IMR-90 (cell line): ENCODE data around the gene TEX22. TPM values are rescaled to one million over a fixed set of nuclear protein-coding genes. Genes with fewer than 3 reads are reported as not detected.

Source experiments
- ATAC-seq: fragments of 200-7000 bp; cut with Tn5 transposase; 2 replicates; pipeline ENCODE4 v1.9.1; 2020; ENCODE audit warnings: low read depth, mild to moderate bottlenecking, moderate library complexity
- BruUV-seq: library from RNA; stranded (reverse); fragments of 400-500 nt; replicated peaks from 2 replicates; lab custom pipeline; 2021; lab: Mats Ljungman, UMichigan
- CTCF ChIA-PET: fragments of 300-600 bp; formaldehyde crosslinking; extraction: SDS; loops from one replicate; lab custom pipeline; 2021; ENCODE audit warnings: antibody characterized with exemption; lab: Yijun Ruan, JAX
- POLR2A ChIA-PET: fragments of 300-600 bp; sonication (Branson Sonifier 250); formaldehyde crosslinking; loops from one replicate; lab custom pipeline; 2022; ENCODE audit warnings: antibody characterized with exemption; ENCODE audit not compliant: unreplicated experiment; lab: Charles Lee
- DNase-seq: peaks from one replicate; pipeline ENCODE4 v3.0.0; 2013
- H2AFZ ChIP-seq: replicated peaks from 2 replicates; pipeline ENCODE3; 2013; ENCODE audit warnings: low read length, mild to moderate bottlenecking; ENCODE audit not compliant: poor library complexity
- H2AK5ac ChIP-seq: 2 replicates; pipeline ENCODE4 v1.6.1; 2013; ENCODE audit warnings: low read depth, low read length, inconsistent platforms
- H2AK9ac ChIP-seq: replicated peaks from 2 replicates; pipeline ENCODE3; 2013; ENCODE audit warnings: mild to moderate bottlenecking, low read depth, low read length, moderate library complexity; ENCODE audit not compliant: poor library complexity
- H2BK120ac ChIP-seq: 2 replicates; pipeline ENCODE4 v1.6.1; 2013; ENCODE audit warnings: low read depth, low read length, inconsistent platforms
- H2BK15ac ChIP-seq: 3 replicates; pipeline ENCODE4 v1.6.1; 2013; ENCODE audit warnings: low read depth, low read length, inconsistent platforms
- H2BK20ac ChIP-seq: 2 replicates; pipeline ENCODE4 v1.6.1; 2013; ENCODE audit warnings: low read depth, mild to moderate bottlenecking, inconsistent platforms, low read length, moderate library complexity
- H2BK5ac ChIP-seq: 2 replicates; pipeline ENCODE4 v1.6.1; 2013; ENCODE audit warnings: mild to moderate bottlenecking, low read depth, low read length, inconsistent platforms; ENCODE audit not compliant: poor library complexity, severe bottlenecking
- H3K14ac ChIP-seq: replicated peaks from 2 replicates; pipeline ENCODE4 v1.6.1; 2013; ENCODE audit warnings: low read depth, low read length, inconsistent platforms
- H3K18ac ChIP-seq: 2 replicates; pipeline ENCODE4 v1.6.1; 2013; ENCODE audit warnings: low read depth, low read length, control low read depth
- H3K23ac ChIP-seq: 2 replicates; pipeline ENCODE4 v1.6.1; 2013; ENCODE audit warnings: low read depth, low read length, inconsistent platforms
- H3K27ac ChIP-seq: 2 replicates; pipeline ENCODE4 v1.5.1; 2013; ENCODE audit warnings: mild to moderate bottlenecking, control low read depth, low read length; ENCODE audit not compliant: insufficient read depth
- H3K27me3 ChIP-seq: 2 replicates; pipeline ENCODE4 v1.6.1; 2013; ENCODE audit warnings: low read length; ENCODE audit not compliant: control insufficient read depth, insufficient read depth
- H3K36me3 ChIP-seq: 2 replicates; pipeline ENCODE4 v1.6.1; 2013; ENCODE audit warnings: low read length, mixed read lengths; ENCODE audit not compliant: control insufficient read depth, insufficient read depth
- H3K4ac ChIP-seq: 2 replicates; pipeline ENCODE4 v1.6.1; 2013; ENCODE audit warnings: low read depth, low read length, inconsistent platforms
- H3K4me1 ChIP-seq: 2 replicates; pipeline ENCODE4 v1.6.1; 2013; ENCODE audit warnings: low read length, mixed read lengths; ENCODE audit not compliant: control insufficient read depth, insufficient read depth
- H3K4me2 ChIP-seq: 2 replicates; pipeline ENCODE4 v1.6.1; 2013; ENCODE audit warnings: low read depth, mild to moderate bottlenecking, control low read depth, low read length, moderate library complexity
- H3K4me3 ChIP-seq: 2 replicates; pipeline ENCODE4 v1.5.1; 2013; ENCODE audit warnings: low read depth, mild to moderate bottlenecking, control low read depth, low read length, moderate library complexity; ENCODE audit not compliant: insufficient read depth
- H3K56ac ChIP-seq: 2 replicates; pipeline ENCODE4 v1.6.1; 2013; ENCODE audit warnings: low read length, inconsistent platforms; ENCODE audit not compliant: insufficient read depth; ENCODE audit errors: extremely low read depth
- H3K79me1 ChIP-seq, 2 experiments: 2 replicates each; pipeline ENCODE4 v1.6.1; 2013; ENCODE audit warnings: low read length in 2 of 2, inconsistent platforms in 1 of 2, low read depth in 1 of 2
- H3K9ac ChIP-seq: 2 replicates; pipeline ENCODE4 v1.6.1; 2013; ENCODE audit warnings: low read depth, low read length, control low read depth
- H3K9me1 ChIP-seq: 2 replicates; pipeline ENCODE4 v1.6.1; 2013; ENCODE audit warnings: low read length, inconsistent platforms; ENCODE audit not compliant: insufficient read depth
- H3K9me3 ChIP-seq: 2 replicates; pipeline ENCODE4 v1.6.1; 2013; ENCODE audit warnings: low read length; ENCODE audit not compliant: control insufficient read depth, insufficient read depth
- H4K20me1 ChIP-seq: 2 replicates; pipeline ENCODE4 v1.6.1; 2013; ENCODE audit warnings: low read length, inconsistent platforms; ENCODE audit not compliant: insufficient read depth
- H4K5ac ChIP-seq: 2 replicates; pipeline ENCODE4 v1.6.1; 2013; ENCODE audit warnings: mild to moderate bottlenecking, low read depth, low read length, control low read depth
- H4K8ac ChIP-seq, 2 experiments: 2 replicates each; pipeline ENCODE4 v1.6.1; 2013; ENCODE audit warnings: low read depth in 2 of 2, low read length in 2 of 2, control low read depth in 1 of 2, inconsistent platforms in 1 of 2
- H4K91ac ChIP-seq: 2 replicates; pipeline ENCODE4 v1.6.1; 2013; ENCODE audit warnings: low read depth, low read length, inconsistent platforms; ENCODE audit not compliant: insufficient read depth
- BHLHE40 ChIP-seq: fragments of 150-350 bp; IDR thresholded peaks from 2 replicates; pipeline ENCODE4 v1.6.1; 2016; ENCODE audit warnings: mild to moderate bottlenecking, low read depth, low read length
- CEBPB ChIP-seq: IDR thresholded peaks from 2 replicates; pipeline ENCODE4 v1.6.1; 2012; ENCODE audit warnings: low read depth, low read length, improper control_type of control experiment
- CHD1 ChIP-seq: IDR thresholded peaks from 2 replicates; pipeline ENCODE4 v1.6.1; 2012; ENCODE audit warnings: low read depth, low read length, improper control_type of control experiment
- CTCF ChIP-seq: conservative IDR thresholded peaks from 2 replicates; pipeline ENCODE4 v1.5.1; 2012; ENCODE audit warnings: mild to moderate bottlenecking, low read depth, low read length, improper control_type of control experiment
- FOS ChIP-seq: fragments of 150-350 bp; IDR thresholded peaks from 2 replicates; pipeline ENCODE4 v1.6.1; 2016; ENCODE audit warnings: low read depth, low read length
- MAFK ChIP-seq: IDR thresholded peaks from 2 replicates; pipeline ENCODE4 v1.6.1; 2012; ENCODE audit warnings: low read depth, low read length, improper control_type of control experiment
- MAZ ChIP-seq: IDR thresholded peaks from 2 replicates; pipeline ENCODE4 v1.6.1; 2012; ENCODE audit warnings: low read depth, mild to moderate bottlenecking, low read length, improper control_type of control experiment, moderate library complexity, borderline replicate concordance
- MXI1 ChIP-seq: IDR thresholded peaks from 2 replicates; pipeline ENCODE4 v1.6.1; 2012; ENCODE audit warnings: low read depth, mild to moderate bottlenecking, low read length, moderate library complexity, borderline replicate concordance
- POLR2A ChIP-seq: IDR thresholded peaks from 2 replicates; pipeline ENCODE4 v1.6.1; 2012; ENCODE audit warnings: mild to moderate bottlenecking, low read depth, low read length
- RAD21 ChIP-seq: IDR thresholded peaks from 2 replicates; pipeline ENCODE4 v1.6.1; 2012; ENCODE audit warnings: low read length, improper control_type of control experiment
- RCOR1 ChIP-seq: IDR thresholded peaks from 2 replicates; pipeline ENCODE4 v1.6.1; 2012; ENCODE audit warnings: mild to moderate bottlenecking, low read length, improper control_type of control experiment; ENCODE audit not compliant: insufficient replicate concordance
- RFX5 ChIP-seq: IDR thresholded peaks from 2 replicates; pipeline ENCODE4 v1.8.0; 2012; ENCODE audit warnings: low read depth, mild to moderate bottlenecking, low read length, moderate library complexity
- SMC3 ChIP-seq: fragments of 150-350 bp; IDR thresholded peaks from 2 replicates; pipeline ENCODE4 v1.6.1; 2016; ENCODE audit warnings: low read depth, mild to moderate bottlenecking, antibody characterized with exemption, low read length, moderate library complexity
- WGBS, 2 experiments: methylation state at CpG; one replicate each; pipeline versions ENCODE4 v1.1.5 to v1.1.7; 2013; ENCODE audit warnings: missing lambda C conversion rate in 2 of 2; ENCODE audit not compliant: insufficient read length in 1 of 2; ENCODE audit errors: extremely low coverage in 2 of 2; 5-methylcytosine and 5-hydroxymethylcytosine counted together
- dilution Hi-C: fragments of 300-500 bp; cut with HindIII; formaldehyde crosslinking; loops from one replicate; pipeline ENCODE4 v1.14.3; 2018; ENCODE audit warnings: low sequenced_read_pairs; ENCODE audit not compliant: unreplicated experiment
- in situ Hi-C: fragments of 300-500 bp; cut with MboI; formaldehyde crosslinking; loops from 3 replicates; pipeline ENCODE4 v1.14.3; 2019; ENCODE audit warnings: low sequenced_read_pairs, inconsistent platforms, mixed read lengths
- intact Hi-C: fragments of 100-400 bp; cut with micrococcal nuclease; formaldehyde crosslinking; loops from 2 replicates; pipeline ENCODE4 v1.10.0; 2022
- polyA plus RNA-seq, 3 experiments: library from polyadenylated mRNA; depleted of rRNA; stranded (reverse); fragments of >200 nt; gene quantifications; 2 replicates each; pipeline ENCODE4 v1.2.3, GENCODE V29; 2012; ENCODE audit warnings: low replicate concordance in 1 of 3
- total RNA-seq: library from RNA; depleted of rRNA; stranded (reverse); fragments of >200 nt; gene quantifications from 2 replicates; pipeline ENCODE4 v1.2.3, GENCODE V29; 2012
- TF ChIP-seq, protein P1 (sequence below): fragments of 150-350 bp; IDR thresholded peaks from 2 replicates; pipeline ENCODE4 v1.6.1; 2016; ENCODE audit warnings: low read depth, mild to moderate bottlenecking, low read length, moderate library complexity, borderline replicate concordance
- TF ChIP-seq, protein P2 (sequence below): fragments of 150-350 bp; IDR thresholded peaks from 2 replicates; pipeline ENCODE4 v1.6.1; 2017; ENCODE audit warnings: mild to moderate bottlenecking, antibody characterized with exemption, low read length, low read depth

TEX22 gene
- total and polyA plus RNA-seq, 2 of the 4 experiments (the other 2 are of a cell fraction) = 0.10 to 0.18 TPM

GRCh38 chr14:105358943-105359342 is 39.4 kb upstream of the TEX22 start:
- peaks cover 4% of the 10 kb centered on the region for H3K9me1 ChIP-seq
- TF ChIP-seq RFX5 = no peak
- no peak for TF ChIP-seq POLR2A
- TF ChIP-seq, protein P1, sequence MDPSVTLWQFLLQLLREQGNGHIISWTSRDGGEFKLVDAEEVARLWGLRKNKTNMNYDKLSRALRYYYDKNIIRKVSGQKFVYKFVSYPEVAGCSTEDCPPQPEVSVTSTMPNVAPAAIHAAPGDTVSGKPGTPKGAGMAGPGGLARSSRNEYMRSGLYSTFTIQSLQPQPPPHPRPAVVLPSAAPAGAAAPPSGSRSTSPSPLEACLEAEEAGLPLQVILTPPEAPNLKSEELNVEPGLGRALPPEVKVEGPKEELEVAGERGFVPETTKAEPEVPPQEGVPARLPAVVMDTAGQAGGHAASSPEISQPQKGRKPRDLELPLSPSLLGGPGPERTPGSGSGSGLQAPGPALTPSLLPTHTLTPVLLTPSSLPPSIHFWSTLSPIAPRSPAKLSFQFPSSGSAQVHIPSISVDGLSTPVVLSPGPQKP = no peak
- TF ChIP-seq RCOR1 = no peak
- no peak for TF ChIP-seq RAD21
- TF ChIP-seq MXI1 = no peak
- no peak for TF ChIP-seq SMC3
- TF ChIP-seq CEBPB = no peak
- TF ChIP-seq, protein P2, sequence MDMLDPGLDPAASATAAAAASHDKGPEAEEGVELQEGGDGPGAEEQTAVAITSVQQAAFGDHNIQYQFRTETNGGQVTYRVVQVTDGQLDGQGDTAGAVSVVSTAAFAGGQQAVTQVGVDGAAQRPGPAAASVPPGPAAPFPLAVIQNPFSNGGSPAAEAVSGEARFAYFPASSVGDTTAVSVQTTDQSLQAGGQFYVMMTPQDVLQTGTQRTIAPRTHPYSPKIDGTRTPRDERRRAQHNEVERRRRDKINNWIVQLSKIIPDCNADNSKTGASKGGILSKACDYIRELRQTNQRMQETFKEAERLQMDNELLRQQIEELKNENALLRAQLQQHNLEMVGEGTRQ = no peak
- TF ChIP-seq CHD1 = no peak
- TF ChIP-seq BHLHE40 = no peak
- no peak for TF ChIP-seq MAZ
- TF ChIP-seq MAFK = no peak
- no peak for TF ChIP-seq FOS
- no peak for TF ChIP-seq CTCF
- H3K27me3 ChIP-seq = no peaks in the 10 kb centered on the region
- ATAC-seq (no peak), DNase-seq (no peak)
- peak overlapping the region; percentile 48 for H2AFZ ChIP-seq
- ChIA-PET POLR2A (no interaction called here), CTCF (no interaction called here)
- no peaks in the 10 kb centered on the region for H3K4me1 ChIP-seq
- no TSS peak for BruUV-seq
- H2BK20ac ChIP-seq = no peak overlapping the region
- no peak overlapping the region for H2BK120ac ChIP-seq
- H3K4ac ChIP-seq = no peak overlapping the region
- H4K91ac ChIP-seq = no peak overlapping the region
- no peak overlapping the region for H3K9ac ChIP-seq
- peaks cover 9% of the 10 kb centered on the region for H3K36me3 ChIP-seq
- H3K23ac ChIP-seq = no peak overlapping the region
- 93% methylated on average over 4 of the region's 16 CpGs; no CpG with 5 or more reads in 1 of the 2 experiments for WGBS, 2 experiments
- H3K4me3 ChIP-seq = no peak overlapping the region
- H2AK9ac ChIP-seq = no peak overlapping the region
- H3K9me3 ChIP-seq = no peaks in the 10 kb centered on the region
- intact Hi-C loops (no loop called here), in situ Hi-C loops (loop anchor here (10.0 kb wide), 1 partner anchor 264 kb away; no protein-coding TSS in a partner anchor), dilution Hi-C loops (no loop called here)
- H3K79me1 ChIP-seq = no peaks in the 10 kb centered on the region
- no peak overlapping the region for H2AK5ac ChIP-seq
- H3K56ac ChIP-seq = no peak overlapping the region
- H2BK5ac ChIP-seq = no peak overlapping the region
- no peak overlapping the region for H4K5ac ChIP-seq
- no peak overlapping the region for H3K18ac ChIP-seq
- H4K20me1 ChIP-seq = peaks cover 4% of the 10 kb centered on the region; the same call in 1 of the 2 replicates
- H3K14ac ChIP-seq = no peak overlapping the region
- H3K27ac ChIP-seq = no peak overlapping the region
- no peak overlapping the region for H2BK15ac ChIP-seq
- H3K4me2 ChIP-seq = no peak overlapping the region
- no peak overlapping the region for H4K8ac ChIP-seq
